Lung (tissue), 12 donors: ENCODE measurements around the gene CEP170B. TPM values are rescaled to one million over a fixed set of nuclear protein-coding genes. Genes with fewer than 3 reads are reported as not detected.
A peak's percentile ranks its signal among the peaks of the same experiment; 100 is the strongest.

Experiments
- ATAC-seq: fragments of 200-7000 bp; cut with Tn5 transposase; one replicate; pipeline ENCODE4 v1.9.1; 2020; ENCODE audit warnings: moderate number of reproducible peaks; ENCODE audit not compliant: insufficient read depth, low FRiP score
- DNase-seq, 3 donors: peaks; one replicate each; pipeline ENCODE4 v3.0.0-alpha.2; 2013 to 2017
- H3K27ac ChIP-seq, 2 donors: one replicate each; pipeline ENCODE4 v1.5.1; 2013; ENCODE audit warnings: mild to moderate bottlenecking in 2 of 2, moderate library complexity in 2 of 2, control low read depth in 1 of 2, inconsistent platforms in 1 of 2, low read depth in 1 of 2, low read length in 1 of 2
- H3K27me3 ChIP-seq, 3 donors: one replicate each; pipeline ENCODE4 v1.5.1; 2013; ENCODE audit warnings: low read length in 2 of 3; ENCODE audit not compliant: control insufficient read depth in 3 of 3, insufficient read depth in 3 of 3
- H3K36me3 ChIP-seq, 4 donors: one replicate each; pipeline ENCODE4 v1.5.1; 2013; ENCODE audit warnings: low read length in 4 of 4, mild to moderate bottlenecking in 1 of 4, moderate library complexity in 1 of 4; ENCODE audit not compliant: control insufficient read depth in 4 of 4, insufficient read depth in 4 of 4
- H3K4me1 ChIP-seq, 5 donors: one replicate each; pipeline ENCODE4 v1.5.1; 2013; ENCODE audit warnings: low read length in 5 of 5, mild to moderate bottlenecking in 2 of 5, moderate library complexity in 1 of 5; ENCODE audit not compliant: control insufficient read depth in 5 of 5, insufficient read depth in 5 of 5
- H3K4me3 ChIP-seq: one replicate; pipeline ENCODE4 v1.5.1; 2013; ENCODE audit warnings: mild to moderate bottlenecking, control low read depth, moderate library complexity
- H3K9ac ChIP-seq, 2 donors: one replicate each; pipeline ENCODE4 v1.5.1; 2013; ENCODE audit warnings: low read length in 2 of 2, control low read depth in 1 of 2; ENCODE audit not compliant: insufficient read depth in 1 of 2
- H3K9me3 ChIP-seq, 4 donors: one replicate each; pipeline ENCODE4 v1.5.1; 2013; ENCODE audit warnings: low read length in 3 of 4, mild to moderate bottlenecking in 1 of 4, moderate library complexity in 1 of 4; ENCODE audit not compliant: control insufficient read depth in 4 of 4, insufficient read depth in 3 of 4
- CTCF ChIP-seq: IDR thresholded peaks from 2 replicates; pipeline ENCODE4 v1.5.1; 2012; ENCODE audit warnings: mild to moderate bottlenecking; ENCODE audit errors: control extremely low read depth, extremely low read depth
- WGBS, 2 donors: extraction: QIAGEN DNeasy Blood & Tissue Kit; methylation state at CpG; one replicate each; pipeline ENCODE4 v1.1.7; 2013; 5-methylcytosine and 5-hydroxymethylcytosine counted together
- polyA plus RNA-seq, 2 donors: library from polyadenylated mRNA; stranded (reverse); fragments of 200-250 nt; gene quantifications; one replicate each; pipeline ENCODE4 v1.2.1, GENCODE V29; 2013
- total RNA-seq, 2 donors: library from RNA; depleted of rRNA in 1 of 2; stranded (reverse); fragments of >200 nt in 1 of 2; gene quantifications; one replicate each; pipeline ENCODE4 v1.2.1, GENCODE V29; 2014 to 2021
- donor health status: control.
- donor health status: control.
- donor health status: Bipolar disorder and iron deficiency.
- donor health status: healthy.
- donor health status: DM: yes; HTN: yes; CAD: no.

The CEP170B gene
- total and polyA plus RNA-seq, 4 donors: 12.1 to 50.3 (median 15.1) TPM

- DNase-seq: no peak
- no peak overlapping the region for H3K27ac ChIP-seq
- ATAC-seq: no peak
- 93 to 95% methylated on average over 37 to 38 of the region's 38 CpGs for WGBS, 2 donors
- H3K36me3 ChIP-seq: peaks cover 0 to 52% (median 5%) of the 10 kb centered on the region in 4 donors
- TF ChIP-seq CTCF: no peak
- peaks cover 0 to 3% (median 0%) of the 10 kb centered on the region in 5 donors for H3K4me1 ChIP-seq
- no peak overlapping the region for H3K9ac ChIP-seq
- H3K9me3 ChIP-seq: no peaks in the 10 kb centered on the region
- H3K27me3 ChIP-seq: no peaks in the 10 kb centered on the region
- no peak overlapping the region for H3K4me3 ChIP-seq
Measured at GRCh38 chr14:104885031-104885972, 20.2 kb downstream of the CEP170B start.

GRCh38 chr14:104885973-104886689 lies 21.1 kb downstream of the CEP170B start:
- TF ChIP-seq CTCF: no peak
- no peak overlapping the region for H3K9ac ChIP-seq
- ATAC-seq (no peak), DNase-seq (peak in 1 of 3 donors; percentile 7)
- H3K4me3 ChIP-seq: no peak overlapping the region
- H3K36me3 ChIP-seq: peaks cover 0 to 44% (median 0%) of the 10 kb centered on the region in 4 donors
- peaks cover 0 to 3% (median 0%) of the 10 kb centered on the region in 5 donors for H3K4me1 ChIP-seq
- H3K27ac ChIP-seq: no peak overlapping the region
- no peaks in the 10 kb centered on the region for H3K27me3 ChIP-seq
- H3K9me3 ChIP-seq: no peaks in the 10 kb centered on the region
- WGBS, 2 donors: 92 to 93% methylated on average over 40 of the region's 40 CpGs

GRCh38 chr14:104886690-104887622 lies 21.9 kb downstream of the CEP170B start:
- H3K27ac ChIP-seq: no peak overlapping the region
- H3K4me1 ChIP-seq: peaks cover 0 to 3% (median 0%) of the 10 kb centered on the region in 5 donors
- no peak for TF ChIP-seq CTCF
- 96 to 98% methylated on average over 57 to 59 of the region's 59 CpGs for WGBS, 2 donors
- H3K36me3 ChIP-seq: peaks cover 0 to 43% (median 0%) of the 10 kb centered on the region in 4 donors
- H3K27me3 ChIP-seq: no peaks in the 10 kb centered on the region
- DNase-seq: no peak
- no peak for ATAC-seq
- no peaks in the 10 kb centered on the region for H3K9me3 ChIP-seq
- H3K4me3 ChIP-seq: no peak overlapping the region
- no peak overlapping the region for H3K9ac ChIP-seq
